Stimulated activated CD8-positive, alpha-beta memory T cell treated with anti-CD3 and anti-CD28 coated beads, Interleukin-12 subunit alpha, Interleukin-12 subunit beta, amount 100 ng/mL, for 4 hours (primary cell): Measurements from ENCODE around the gene KSR1.

Source experiments
- DNase-seq: peaks from one replicate; pipeline ENCODE4 v3.0.0-alpha.2; 2020; ENCODE audit warnings: low read depth

The KSR1 gene

GRCh38 chr17:27591986-27592385, 135.7 kb downstream of the KSR1 start:
- DNase-seq, result no peak

- DNase-seq, result no peak
Measured at GRCh38 chr17:27593232-27593856, 137.1 kb downstream of the KSR1 start.

- no peak for DNase-seq
Measured at GRCh38 chr17:27593857-27594255, 137.6 kb downstream of the KSR1 start.

GRCh38 chr17:27595208-27595607, 139.0 kb downstream of the KSR1 start:
- no peak for DNase-seq

- no peak for DNase-seq
Measured at GRCh38 chr17:27596096-27596495, 139.8 kb downstream of the KSR1 start.

GRCh38 chr17:27596566-27597187, 140.4 kb downstream of the KSR1 start:
- no peak for DNase-seq

- no peak for DNase-seq
Measured at GRCh38 chr17:27597188-27597580, 140.9 kb downstream of the KSR1 start.

GRCh38 chr17:27597783-27598320, 141.6 kb downstream of the KSR1 start:
- no peak for DNase-seq

- DNase-seq, result no peak
Measured at GRCh38 chr17:27598337-27599050, 142.2 kb downstream of the KSR1 start.

GRCh38 chr17:27600471-27600870, 144.2 kb downstream of the KSR1 start:
- DNase-seq, result no peak

- DNase-seq, result peak; percentile 51
Measured at GRCh38 chr17:27601069-27601974, 145.1 kb downstream of the KSR1 start.

- DNase-seq, result no peak
Measured at GRCh38 chr17:27601975-27602302, 145.7 kb downstream of the KSR1 start.

GRCh38 chr17:27602721-27603420, 146.6 kb downstream of the KSR1 start:
- DNase-seq, result peak; percentile 28

- no peak for DNase-seq
Measured at GRCh38 chr17:27603421-27603770, 147.1 kb downstream of the KSR1 start.

- DNase-seq, result no peak
Measured at GRCh38 chr17:27603880-27604794, 147.9 kb downstream of the KSR1 start.

GRCh38 chr17:27605409-27605808, 149.2 kb downstream of the KSR1 start:
- no peak for DNase-seq

GRCh38 chr17:27607521-27608091, 151.4 kb downstream of the KSR1 start:
- no peak for DNase-seq

GRCh38 chr17:27608328-27609230, 152.3 kb downstream of the KSR1 start:
- no peak for DNase-seq

- DNase-seq, result no peak
Measured at GRCh38 chr17:27609611-27610303, 153.5 kb downstream of the KSR1 start.
